Effector memory CD4-positive, alpha-beta T cell (primary cell): ENCODE results near the gene RRP8.

Experiments used
- DNase-seq, 3 donors: peaks; one replicate each; pipeline ENCODE4 v3.0.0-alpha.2; 2020
- H3K27ac ChIP-seq: 2 replicates; pipeline ENCODE4 v1.7.0; 2013; ENCODE audit warnings: mild to moderate bottlenecking, low read length, moderate library complexity; ENCODE audit not compliant: insufficient read depth, poor library complexity, severe bottlenecking
- H3K27me3 ChIP-seq: replicated peaks from 2 replicates; pipeline ENCODE4 v1.7.0; 2013; ENCODE audit warnings: mild to moderate bottlenecking, low read length; ENCODE audit not compliant: insufficient read depth, control insufficient read depth, poor library complexity, severe bottlenecking
- H3K36me3 ChIP-seq: 2 replicates; pipeline ENCODE4 v1.7.0; 2013; ENCODE audit warnings: mild to moderate bottlenecking, low read length, moderate library complexity; ENCODE audit not compliant: control insufficient read depth, insufficient read depth
- H3K4me1 ChIP-seq: 2 replicates; pipeline ENCODE4 v1.7.0; 2013; ENCODE audit warnings: low read length, mild to moderate bottlenecking; ENCODE audit not compliant: control insufficient read depth, insufficient read depth, poor library complexity, severe bottlenecking
- H3K4me3 ChIP-seq: 2 replicates; pipeline ENCODE4 v1.7.0; 2013; ENCODE audit warnings: low read length, low read depth, mild to moderate bottlenecking; ENCODE audit not compliant: insufficient read depth, poor library complexity, severe bottlenecking
- H3K9me3 ChIP-seq: 2 replicates; pipeline ENCODE4 v1.7.0; 2013; ENCODE audit warnings: mild to moderate bottlenecking, low read length, moderate library complexity; ENCODE audit not compliant: control insufficient read depth

The RRP8 gene

DNA sequence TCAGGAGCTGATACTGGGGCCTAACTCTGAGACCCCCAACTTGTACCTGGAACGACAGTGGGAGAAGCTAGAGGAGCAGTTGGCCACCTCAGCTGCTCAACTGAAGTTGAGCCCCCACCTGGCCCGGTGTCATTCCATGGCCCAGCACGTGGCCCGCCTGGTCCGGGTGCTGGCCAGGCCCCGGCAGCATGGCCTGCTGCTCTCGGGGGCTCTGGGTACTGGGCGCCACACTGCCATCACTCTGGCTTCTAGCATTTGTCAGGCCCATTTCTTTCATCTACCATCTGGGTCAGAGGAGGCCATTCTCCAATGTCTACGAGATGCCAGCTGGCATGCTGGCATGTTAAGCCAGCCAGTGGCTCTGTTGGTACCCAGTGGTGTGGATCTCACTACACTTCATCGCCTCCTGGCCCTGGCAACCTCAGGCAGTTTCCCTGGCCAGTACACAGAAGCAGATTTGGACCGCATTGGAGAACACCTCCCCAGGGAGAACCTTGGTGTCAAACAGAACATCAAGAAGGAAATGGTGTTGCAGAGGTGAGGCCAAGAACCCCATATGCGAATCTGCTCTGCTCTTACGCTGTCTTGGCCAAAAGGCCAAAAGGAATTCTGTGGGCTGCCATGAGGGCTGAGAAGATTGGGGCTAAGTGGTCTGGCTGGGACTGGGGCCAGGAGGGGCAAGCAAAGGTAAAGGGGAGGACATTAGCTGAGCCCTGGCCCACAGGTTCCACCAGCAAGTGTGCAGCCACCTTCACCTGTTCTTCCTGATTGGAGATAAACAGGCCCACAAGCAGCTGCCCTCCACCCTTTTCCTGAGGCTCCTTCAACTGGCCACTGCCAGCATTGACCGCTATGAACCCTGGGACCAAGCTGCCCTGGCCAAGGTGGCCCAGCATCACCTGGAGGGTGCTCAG lies 45.4 kb downstream of the RRP8 start:
- no peaks in the 10 kb centered on the region for H3K36me3 ChIP-seq
- no peaks in the 10 kb centered on the region for H3K9me3 ChIP-seq
- H3K27me3 ChIP-seq, result no peaks in the 10 kb centered on the region
- no peak overlapping the region for H3K4me3 ChIP-seq
- no peaks in the 10 kb centered on the region for H3K4me1 ChIP-seq
- no peak overlapping the region for H3K27ac ChIP-seq
- DNase-seq, result no peak

- no peak overlapping the region for H3K4me3 ChIP-seq
- no peaks in the 10 kb centered on the region for H3K4me1 ChIP-seq
- DNase-seq, result no peak
- no peak overlapping the region for H3K27ac ChIP-seq
- H3K27me3 ChIP-seq, result no peaks in the 10 kb centered on the region
- H3K9me3 ChIP-seq, result no peaks in the 10 kb centered on the region
- no peaks in the 10 kb centered on the region for H3K36me3 ChIP-seq
Measured at GRCh38 chr11:6557063-6557462, 46.4 kb downstream of the RRP8 start.

GRCh38 chr11:6556139-6556949 lies 47.1 kb downstream of the RRP8 start:
- Histone ChIP-seq H3K9me3 (no peaks in the 10 kb centered on the region), H3K4me1 (no peaks in the 10 kb centered on the region), H3K4me3 (no peak overlapping the region), H3K36me3 (no peaks in the 10 kb centered on the region), H3K27ac (no peak overlapping the region), H3K27me3 (no peaks in the 10 kb centered on the region)
- DNase-seq, result no peak

GRCh38 chr11:6554828-6555706 lies 48.3 kb downstream of the RRP8 start:
- no peaks in the 10 kb centered on the region for H3K9me3 ChIP-seq
- H3K36me3 ChIP-seq, result no peaks in the 10 kb centered on the region
- H3K27me3 ChIP-seq, result no peaks in the 10 kb centered on the region
- DNase-seq, result no peak
- no peaks in the 10 kb centered on the region for H3K4me1 ChIP-seq
- no peak overlapping the region for H3K27ac ChIP-seq
- H3K4me3 ChIP-seq, result no peak overlapping the region

DNA sequence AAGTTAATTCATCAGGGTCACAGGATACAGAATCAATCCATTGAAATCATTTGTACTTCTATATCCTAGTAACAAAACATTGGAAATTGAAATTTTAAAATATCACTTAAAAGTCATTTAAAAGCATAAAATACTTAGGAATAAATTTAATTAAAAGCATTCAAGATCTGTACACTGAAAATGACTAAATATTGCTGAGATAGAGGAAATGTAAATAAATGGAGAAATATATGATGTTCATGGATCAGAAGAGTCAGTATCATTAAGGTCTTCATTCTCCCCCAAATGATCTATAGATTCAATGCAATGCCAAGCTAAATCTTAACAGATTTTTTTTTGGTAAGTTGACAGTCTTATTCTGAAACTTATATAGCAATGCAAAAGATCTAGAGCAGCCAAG lies 49.8 kb downstream of the RRP8 start:
- DNase-seq, result no peak
- no peak overlapping the region for H3K27ac ChIP-seq
- H3K27me3 ChIP-seq, result no peaks in the 10 kb centered on the region
- H3K9me3 ChIP-seq, result no peaks in the 10 kb centered on the region
- H3K4me3 ChIP-seq, result no peak overlapping the region
- no peaks in the 10 kb centered on the region for H3K4me1 ChIP-seq
- no peaks in the 10 kb centered on the region for H3K36me3 ChIP-seq

GRCh38 chr11:6548641-6549040 lies 54.8 kb downstream of the RRP8 start:
- no peak for DNase-seq
- H3K9me3 ChIP-seq, result no peaks in the 10 kb centered on the region
- H3K4me3 ChIP-seq, result no peak overlapping the region
- no peaks in the 10 kb centered on the region for H3K4me1 ChIP-seq
- H3K27me3 ChIP-seq, result no peaks in the 10 kb centered on the region
- no peak overlapping the region for H3K27ac ChIP-seq
- H3K36me3 ChIP-seq, result no peaks in the 10 kb centered on the region

GRCh38 chr11:6548121-6548520 lies 55.3 kb downstream of the RRP8 start:
- no peak for DNase-seq
- Histone ChIP-seq H3K4me1 (peaks cover 3% of the 10 kb centered on the region), H3K4me3 (no peak overlapping the region), H3K36me3 (no peaks in the 10 kb centered on the region), H3K9me3 (no peaks in the 10 kb centered on the region), H3K27ac (no peak overlapping the region), H3K27me3 (no peaks in the 10 kb centered on the region)

GRCh38 chr11:6547177-6547576 lies 56.2 kb downstream of the RRP8 start:
- H3K36me3 ChIP-seq, result no peaks in the 10 kb centered on the region
- no peak for DNase-seq
- no peak overlapping the region for H3K27ac ChIP-seq
- peaks cover 7% of the 10 kb centered on the region for H3K4me1 ChIP-seq
- no peaks in the 10 kb centered on the region for H3K27me3 ChIP-seq
- no peak overlapping the region for H3K4me3 ChIP-seq
- H3K9me3 ChIP-seq, result no peaks in the 10 kb centered on the region

GRCh38 chr11:6546735-6547134 lies 56.7 kb downstream of the RRP8 start:
- Histone ChIP-seq H3K36me3 (no peaks in the 10 kb centered on the region), H3K27ac (no peak overlapping the region), H3K4me1 (peaks cover 7% of the 10 kb centered on the region), H3K27me3 (no peaks in the 10 kb centered on the region), H3K9me3 (no peaks in the 10 kb centered on the region), H3K4me3 (no peak overlapping the region)
- no peak for DNase-seq
